Glomerular visceral epithelial cell (primary cell): Measurements from ENCODE around the gene BUD13.

Experiments
- DNase-seq: peaks from one replicate; pipeline ENCODE4 v3.0.0-alpha.2; 2016; ENCODE audit errors: extremely low spot score

BUD13 gene

GRCh38 chr11:116715383-116715782 lies 57.4 kb downstream of the BUD13 start:
- DNase-seq = no peak

DNA sequence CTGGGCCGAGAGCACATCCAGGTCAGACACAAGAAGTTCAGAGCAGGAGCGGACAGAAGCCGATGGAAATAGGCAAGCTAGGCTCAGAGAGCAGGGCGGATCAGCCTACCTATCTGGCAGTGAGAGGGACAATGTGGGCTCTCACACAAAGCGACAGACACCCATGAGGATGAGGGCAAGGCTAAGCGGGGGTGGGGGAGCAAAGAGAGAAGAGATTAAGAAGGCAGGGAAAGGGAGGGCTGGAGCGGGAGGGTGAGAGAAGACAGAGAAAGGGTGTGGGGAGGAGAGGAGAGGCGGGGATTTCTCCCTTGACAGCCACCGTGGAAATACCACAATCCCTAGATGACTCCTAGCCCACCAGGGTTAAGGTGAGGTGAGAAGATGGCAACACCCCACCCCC lies 57.9 kb downstream of the BUD13 start:
- no peak for DNase-seq

DNA sequence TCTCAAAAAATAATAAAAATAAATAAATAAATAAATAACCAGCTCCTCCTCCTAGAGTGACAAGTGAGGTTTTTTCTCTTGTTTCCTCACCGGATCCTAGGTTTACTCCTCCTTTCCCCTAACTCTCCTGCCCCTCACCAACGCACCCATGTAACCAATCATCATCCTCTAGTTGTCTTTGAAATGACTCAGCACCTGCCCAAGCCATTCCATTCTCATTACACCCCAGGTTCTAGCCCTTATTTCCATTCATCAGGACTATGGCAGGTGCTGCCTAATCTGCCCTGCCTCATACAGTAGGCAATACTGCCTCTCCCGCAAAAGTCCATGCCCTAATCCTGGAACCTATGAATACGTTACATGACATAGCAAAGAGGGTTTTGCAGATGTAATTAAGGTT lies 60.4 kb downstream of the BUD13 start:
- DNase-seq = no peak

GRCh38 chr11:116710762-116711161 lies 62.0 kb downstream of the BUD13 start:
- DNase-seq = no peak

GRCh38 chr11:116710001-116710674 lies 62.6 kb downstream of the BUD13 start:
- no peak for DNase-seq

- no peak for DNase-seq
Observed at GRCh38 chr11:116707746-116708145, 65.0 kb downstream of the BUD13 start.

- DNase-seq = no peak
Observed at GRCh38 chr11:116707161-116707629, 65.6 kb downstream of the BUD13 start.

DNA sequence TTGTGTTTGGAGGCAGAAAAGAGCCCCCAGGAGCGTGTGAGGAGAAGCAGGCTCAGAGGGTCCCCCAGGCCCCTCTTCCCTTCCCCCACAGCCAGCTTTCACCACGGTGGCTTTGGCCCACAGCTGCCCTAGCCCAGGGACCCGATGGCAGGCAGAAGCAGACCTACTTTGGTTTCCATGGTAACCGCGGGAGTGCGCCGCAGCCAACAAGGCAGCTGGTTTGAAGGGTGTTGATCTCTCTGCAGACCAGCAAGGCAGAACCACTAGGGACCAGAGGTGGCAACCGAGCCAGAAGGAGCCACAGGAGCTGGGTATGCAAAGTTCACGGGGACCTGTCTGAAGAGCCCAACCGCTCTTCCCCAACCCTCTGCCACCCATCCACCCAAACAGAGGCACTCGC lies 69.4 kb downstream of the BUD13 start:
- DNase-seq = no peak

DNA sequence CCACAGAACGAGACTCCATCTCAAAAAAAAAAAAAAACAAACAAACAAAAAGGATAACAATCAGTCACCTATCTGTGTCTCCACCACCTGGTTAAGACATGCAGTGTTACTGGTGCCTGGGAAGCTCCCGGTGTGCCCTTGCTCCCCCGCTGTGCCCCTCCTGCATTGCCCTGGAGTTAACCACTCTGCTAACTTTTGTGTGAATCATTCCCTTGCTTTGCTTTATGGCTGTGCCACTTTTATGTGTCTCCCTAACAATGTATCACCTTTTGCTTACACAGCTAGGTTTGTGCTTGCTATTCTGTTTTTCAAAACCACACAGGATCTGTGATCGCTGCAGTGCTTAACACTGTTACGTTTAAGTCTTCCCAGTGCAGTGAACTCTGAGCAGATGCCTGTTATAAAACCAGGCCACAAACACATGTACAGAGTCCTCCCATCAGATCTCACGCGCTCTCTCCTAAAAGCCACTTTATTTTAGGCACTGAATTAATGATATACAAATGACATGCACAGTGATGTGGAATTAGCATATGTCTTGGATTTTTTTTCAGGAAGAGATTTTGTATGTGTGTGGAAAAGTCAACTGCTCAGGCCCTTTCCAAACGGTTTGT lies 69.9 kb downstream of the BUD13 start:
- no peak for DNase-seq

- no peak for DNase-seq
Observed at GRCh38 chr11:116701876-116702275, 70.9 kb downstream of the BUD13 start.

DNA sequence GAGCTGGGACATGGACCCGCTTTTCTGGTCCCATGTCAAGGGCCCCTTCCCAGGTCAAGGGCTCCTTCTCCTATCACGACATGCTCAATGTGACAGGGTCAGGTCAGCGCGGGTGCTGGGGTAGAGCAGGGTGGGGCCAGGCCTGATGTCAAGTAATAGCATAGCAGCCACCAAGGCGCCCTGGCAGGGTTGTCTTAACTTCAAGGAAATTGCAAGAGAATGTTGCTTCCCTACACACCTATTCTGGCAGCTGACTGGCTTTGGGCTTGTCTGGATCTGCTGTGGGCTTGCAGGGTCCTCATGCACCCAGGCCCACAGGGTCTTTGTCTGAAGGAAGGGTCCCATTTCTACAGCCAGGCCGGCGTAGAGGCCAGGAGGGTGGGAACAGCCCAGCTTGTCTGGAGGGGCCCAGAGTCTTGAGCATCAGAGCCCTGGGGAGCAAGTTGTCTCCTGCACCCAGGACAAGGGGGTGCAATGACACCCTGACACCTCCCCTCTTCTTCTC lies 71.4 kb downstream of the BUD13 start:
- no peak for DNase-seq

GRCh38 chr11:116700586-116701220 lies 72.1 kb downstream of the BUD13 start:
- DNase-seq = no peak
